Frontal cortex (tissue), 4 donors: ENCODE measurements around the gene OCA2. TPM values are rescaled to one million over a fixed set of nuclear protein-coding genes. Genes with fewer than 3 reads are reported as not detected.
"Not testable (repeated sequence)": the region's sequence is repeated elsewhere in the genome, so short reads cannot be mapped to it uniquely, and the experiment has no call there.

Source experiments
- DNase-seq, 2 donors: peaks; one replicate each; pipeline ENCODE4 v3.0.0; 2012; ENCODE audit warnings: low spot score in 2 of 2
- FAIRE-seq: peaks from 2 replicates; lab custom pipeline; 2012; peaks lifted over from hg19 to GRCh38; lab: Jason Lieb, UNC
- total RNA-seq: library from RNA; depleted of rRNA; stranded (reverse); fragments of >200 nt; gene quantifications from one replicate; pipeline ENCODE4 v1.2.3, GENCODE V29; 2014
- donor health status: control.
- donor health status: control.
- donor health status: control.

The OCA2 gene
- total RNA-seq, 1 donor from 2014 or later: 4.5 TPM

DNA sequence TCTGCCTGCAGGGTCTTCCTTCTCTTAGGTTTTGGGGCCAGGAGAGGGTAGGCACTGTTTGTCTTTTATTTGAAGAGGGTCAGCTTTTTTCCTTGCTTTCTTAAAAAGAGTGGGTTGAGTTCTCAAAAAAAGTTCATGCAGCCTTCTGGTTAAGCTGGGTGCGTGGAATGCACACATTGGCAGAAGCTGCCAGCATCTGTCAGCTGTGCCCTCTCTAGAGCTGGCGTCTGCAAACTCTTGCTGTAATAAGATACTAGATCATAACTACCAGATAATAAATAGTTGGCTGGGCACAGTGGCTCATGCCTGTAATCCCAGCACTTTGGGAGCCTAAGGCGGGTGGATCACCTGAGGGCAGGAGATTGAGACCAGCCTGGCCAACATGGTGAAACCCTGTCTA, 373.4 kb downstream of the OCA2 start:
- FAIRE-seq (no peak), DNase-seq (no peak)

DNA sequence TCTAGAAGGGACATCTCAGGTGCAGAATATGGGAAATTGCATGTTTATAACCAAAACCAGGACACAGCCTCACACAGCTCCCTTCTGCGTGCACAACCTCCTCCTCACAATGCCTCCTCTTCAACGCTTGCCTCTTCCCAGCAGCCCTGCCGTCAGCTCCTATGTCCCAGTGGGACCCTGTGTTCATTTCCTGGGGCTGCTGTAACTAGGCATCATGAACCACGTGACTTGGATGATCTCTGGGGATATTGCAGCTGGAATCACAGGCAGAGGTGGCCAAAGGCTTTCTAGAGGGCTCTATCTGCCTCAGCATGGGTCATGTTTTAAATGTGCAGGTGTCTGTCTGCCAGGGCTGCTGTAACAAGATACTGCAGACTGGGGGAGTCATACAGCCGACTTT, 375.3 kb downstream of the OCA2 start:
- FAIRE-seq: no peak
- DNase-seq: no peak

DNA sequence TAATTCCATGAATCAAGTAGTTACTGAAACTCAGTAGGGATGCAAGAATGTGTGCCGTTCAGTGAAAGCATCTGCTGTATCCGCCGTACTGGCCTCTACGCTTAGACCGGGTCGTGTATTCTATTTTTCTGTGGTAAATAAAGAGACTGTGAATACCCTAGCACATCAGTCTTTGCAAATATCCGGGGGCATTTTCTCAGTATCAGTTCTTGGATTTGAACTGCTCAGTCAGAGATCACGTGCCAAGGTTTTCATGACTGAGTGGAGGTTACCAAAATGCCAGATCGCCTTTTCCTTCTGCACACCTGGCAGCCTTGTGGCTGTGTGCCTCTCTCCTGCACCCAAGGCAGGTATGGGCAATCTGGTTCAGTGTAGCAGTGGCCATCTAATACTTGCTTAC, 377.0 kb downstream of the OCA2 start:
- FAIRE-seq (no peak), DNase-seq (no peak)

DNA sequence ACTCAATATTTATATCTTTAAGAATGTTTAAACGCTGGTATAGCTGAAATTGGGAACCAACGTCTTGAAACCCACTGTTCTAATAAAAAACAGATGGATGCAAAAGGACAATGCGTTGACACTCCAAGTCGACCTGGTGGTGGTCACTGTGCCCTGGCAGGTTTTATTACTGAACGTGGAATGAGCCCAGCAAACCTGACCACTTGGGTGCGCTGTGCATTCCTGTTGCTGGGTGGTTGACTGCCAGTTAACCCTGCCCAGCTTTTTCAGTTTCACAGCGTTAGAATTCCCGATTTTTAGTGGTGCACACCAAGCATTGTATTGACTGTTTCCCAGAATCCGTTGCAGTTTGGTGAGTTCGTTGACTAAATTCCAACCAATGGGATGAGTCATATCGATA, 384.4 kb downstream of the OCA2 start:
- DNase-seq: no peak
- FAIRE-seq: no peak

- not testable (repeated sequence) for FAIRE-seq, DNase-seq
Measured at GRCh38 chr15:27713850-27714249, 385.3 kb downstream of the OCA2 start.

DNA sequence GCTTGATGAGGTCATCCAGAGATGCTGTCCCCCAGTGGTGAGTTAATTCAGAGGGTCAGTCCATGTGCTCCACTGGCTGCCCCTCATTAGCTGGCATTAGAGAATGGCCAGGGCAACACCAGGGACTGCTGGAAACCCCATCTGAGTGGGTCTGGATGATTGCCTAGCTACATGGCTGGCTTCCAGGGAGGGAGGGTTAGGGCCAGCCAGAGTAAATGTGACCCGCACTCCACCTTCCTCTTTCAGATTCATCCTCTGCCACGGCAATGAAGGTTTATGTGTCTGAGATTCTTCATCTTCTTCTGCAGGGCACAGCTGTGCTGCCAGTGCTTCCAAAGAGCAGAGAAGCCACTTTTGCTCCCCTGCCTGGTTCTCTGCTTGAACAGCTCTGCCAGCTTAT, 391.9 kb downstream of the OCA2 start:
- FAIRE-seq (no peak), DNase-seq (no peak)

DNA sequence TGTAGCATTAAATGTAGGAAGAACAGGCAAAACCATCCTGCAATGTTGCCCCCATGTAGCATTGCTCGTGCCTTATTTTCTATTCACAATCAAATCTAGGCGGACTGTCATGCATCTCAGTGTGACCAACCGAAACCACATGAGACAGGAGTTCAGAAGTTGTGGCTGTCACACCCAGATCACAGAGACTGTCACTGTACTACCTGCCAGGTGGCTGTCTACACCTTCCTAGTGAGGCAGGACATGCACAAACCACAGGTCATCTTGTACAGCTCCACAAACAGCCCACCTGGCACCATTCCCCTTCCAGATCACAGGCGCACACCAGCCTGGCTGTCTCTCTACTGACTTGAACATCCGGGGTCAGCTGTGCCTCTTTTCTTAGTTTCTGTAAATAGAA, 392.8 kb downstream of the OCA2 start:
- no peak for FAIRE-seq
- DNase-seq: no peak

GRCh38 chr15:27705056-27705455, 394.1 kb downstream of the OCA2 start:
- DNase-seq: no peak
- no peak for FAIRE-seq

Other genes with a start within 250 kb of the OCA2 start
- 65.2 TPM for gene HERC2, start 222.9 kb upstream of the OCA2 start, total RNA-seq